Measurements from ENCODE around the gene FAM83F.

DNA sequence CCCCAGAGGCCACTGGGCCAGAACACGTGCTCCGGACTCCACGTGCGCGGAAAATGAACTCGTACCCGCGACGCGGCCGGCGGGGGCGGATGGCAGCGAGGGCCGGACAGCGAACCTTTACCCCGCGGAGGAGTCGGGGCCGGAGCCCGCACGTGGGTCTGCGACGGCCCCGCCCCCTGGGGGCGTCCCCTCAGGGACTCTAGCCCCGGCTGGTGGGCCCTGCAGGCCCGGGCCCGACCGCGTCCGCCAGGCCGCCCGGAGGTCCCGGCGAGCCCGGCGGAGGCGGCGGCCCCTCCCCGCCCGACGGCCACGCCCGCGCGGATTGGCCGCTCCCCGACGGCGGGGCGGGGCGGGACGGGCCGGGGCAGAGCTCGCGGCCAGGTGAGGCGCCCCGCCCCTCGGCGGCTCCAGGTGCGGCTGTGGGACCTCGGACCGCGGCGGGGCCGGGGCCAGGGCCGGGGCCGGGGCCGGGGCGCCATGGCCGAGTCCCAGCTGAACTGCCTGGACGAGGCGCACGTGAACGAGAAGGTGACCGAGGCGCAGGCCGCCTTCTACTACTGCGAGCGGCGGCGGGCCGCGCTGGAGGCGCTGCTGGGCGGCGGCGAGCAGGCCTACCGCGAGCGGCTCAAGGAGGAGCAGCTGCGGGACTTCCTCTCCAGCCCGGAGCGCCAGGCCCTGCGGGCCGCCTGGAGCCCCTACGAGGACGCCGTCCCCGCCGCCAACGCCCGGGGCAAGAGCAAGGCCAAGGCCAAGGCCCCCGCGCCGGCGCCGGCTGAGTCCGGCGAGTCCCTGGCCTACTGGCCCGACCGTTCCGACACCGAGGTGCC is at the start of gene FAM83F:
- TF ChIP-seq, protein P1, sequence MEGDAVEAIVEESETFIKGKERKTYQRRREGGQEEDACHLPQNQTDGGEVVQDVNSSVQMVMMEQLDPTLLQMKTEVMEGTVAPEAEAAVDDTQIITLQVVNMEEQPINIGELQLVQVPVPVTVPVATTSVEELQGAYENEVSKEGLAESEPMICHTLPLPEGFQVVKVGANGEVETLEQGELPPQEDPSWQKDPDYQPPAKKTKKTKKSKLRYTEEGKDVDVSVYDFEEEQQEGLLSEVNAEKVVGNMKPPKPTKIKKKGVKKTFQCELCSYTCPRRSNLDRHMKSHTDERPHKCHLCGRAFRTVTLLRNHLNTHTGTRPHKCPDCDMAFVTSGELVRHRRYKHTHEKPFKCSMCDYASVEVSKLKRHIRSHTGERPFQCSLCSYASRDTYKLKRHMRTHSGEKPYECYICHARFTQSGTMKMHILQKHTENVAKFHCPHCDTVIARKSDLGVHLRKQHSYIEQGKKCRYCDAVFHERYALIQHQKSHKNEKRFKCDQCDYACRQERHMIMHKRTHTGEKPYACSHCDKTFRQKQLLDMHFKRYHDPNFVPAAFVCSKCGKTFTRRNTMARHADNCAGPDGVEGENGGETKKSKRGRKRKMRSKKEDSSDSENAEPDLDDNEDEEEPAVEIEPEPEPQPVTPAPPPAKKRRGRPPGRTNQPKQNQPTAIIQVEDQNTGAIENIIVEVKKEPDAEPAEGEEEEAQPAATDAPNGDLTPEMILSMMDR (IDR thresholded peaks at IDR 0.05) = no peak
- TF ChIP-seq HDAC2 (IDR thresholded peaks at IDR 0.05) (no peak), JUNB (IDR thresholded peaks at IDR 0.05) (no peak), POLR2A (IDR thresholded peaks at IDR 0.05; ENCODE audit: low read length) (no peak), EP300 (IDR thresholded peaks at IDR 0.05) (no peak)
- TF ChIP-seq, protein P2, sequence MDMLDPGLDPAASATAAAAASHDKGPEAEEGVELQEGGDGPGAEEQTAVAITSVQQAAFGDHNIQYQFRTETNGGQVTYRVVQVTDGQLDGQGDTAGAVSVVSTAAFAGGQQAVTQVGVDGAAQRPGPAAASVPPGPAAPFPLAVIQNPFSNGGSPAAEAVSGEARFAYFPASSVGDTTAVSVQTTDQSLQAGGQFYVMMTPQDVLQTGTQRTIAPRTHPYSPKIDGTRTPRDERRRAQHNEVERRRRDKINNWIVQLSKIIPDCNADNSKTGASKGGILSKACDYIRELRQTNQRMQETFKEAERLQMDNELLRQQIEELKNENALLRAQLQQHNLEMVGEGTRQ (IDR thresholded peaks at IDR 0.05) = no peak
- TF ChIP-seq, protein P3, sequence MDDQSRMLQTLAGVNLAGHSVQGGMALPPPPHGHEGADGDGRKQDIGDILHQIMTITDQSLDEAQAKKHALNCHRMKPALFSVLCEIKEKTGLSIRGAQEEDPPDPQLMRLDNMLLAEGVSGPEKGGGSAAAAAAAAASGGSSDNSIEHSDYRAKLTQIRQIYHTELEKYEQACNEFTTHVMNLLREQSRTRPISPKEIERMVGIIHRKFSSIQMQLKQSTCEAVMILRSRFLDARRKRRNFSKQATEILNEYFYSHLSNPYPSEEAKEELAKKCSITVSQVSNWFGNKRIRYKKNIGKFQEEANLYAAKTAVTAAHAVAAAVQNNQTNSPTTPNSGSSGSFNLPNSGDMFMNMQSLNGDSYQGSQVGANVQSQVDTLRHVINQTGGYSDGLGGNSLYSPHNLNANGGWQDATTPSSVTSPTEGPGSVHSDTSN (IDR thresholded peaks at IDR 0.05) = no peak
